DLD1 (cell line): ENCODE data around the gene SMCHD1.

ENCODE experiments used
- in situ Hi-C: cut with HindIII; loops from 2 replicates; pipeline ENCODE4 v1.10.0; 2017; ENCODE audit warnings: low sequenced_read_pairs

SMCHD1 gene

GRCh38 chr18:2655178-2655953 is at the start of gene SMCHD1:
Gene SMCHD1, plus strand, starts transcription at chr18:2655726. Its CDS starts 350 bp downstream, at chr18:2656076.
- in situ Hi-C loops: no loop called here

- in situ Hi-C loops: no loop called here
Observed at GRCh38 chr18:2606335-2606734, 49.2 kb upstream of the SMCHD1 start.

GRCh38 chr18:2609604-2610003 is 45.9 kb upstream of the SMCHD1 start:
- in situ Hi-C loops: no loop called here

- in situ Hi-C loops: no loop called here
Observed at GRCh38 chr18:2610549-2610948, 45.0 kb upstream of the SMCHD1 start.

GRCh38 chr18:2612996-2613395 is 42.5 kb upstream of the SMCHD1 start:
- in situ Hi-C loops: no loop called here

- in situ Hi-C loops: no loop called here
Observed at GRCh38 chr18:2617401-2617998, 38.0 kb upstream of the SMCHD1 start.

GRCh38 chr18:2618009-2618408 is 37.5 kb upstream of the SMCHD1 start:
- in situ Hi-C loops: no loop called here

GRCh38 chr18:2625217-2625616 is 30.3 kb upstream of the SMCHD1 start:
- in situ Hi-C loops: no loop called here

- in situ Hi-C loops: no loop called here
Observed at GRCh38 chr18:2627821-2628276, 27.7 kb upstream of the SMCHD1 start.

- in situ Hi-C loops: no loop called here
Observed at GRCh38 chr18:2629003-2629402, 26.5 kb upstream of the SMCHD1 start.

GRCh38 chr18:2635586-2635985 is 19.9 kb upstream of the SMCHD1 start:
- in situ Hi-C loops: no loop called here

GRCh38 chr18:2636126-2636631 is 19.3 kb upstream of the SMCHD1 start:
- in situ Hi-C loops: no loop called here

- in situ Hi-C loops: no loop called here
Observed at GRCh38 chr18:2641638-2642037, 13.9 kb upstream of the SMCHD1 start.

- in situ Hi-C loops: no loop called here
Observed at GRCh38 chr18:2642771-2643170, 12.8 kb upstream of the SMCHD1 start.

- in situ Hi-C loops: no loop called here
Observed at GRCh38 chr18:2644535-2644934, 11.0 kb upstream of the SMCHD1 start.

GRCh38 chr18:2651981-2652380 is 3.5 kb upstream of the SMCHD1 start:
- in situ Hi-C loops: no loop called here

GRCh38 chr18:2653467-2653866 is 2.1 kb upstream of the SMCHD1 start:
- in situ Hi-C loops: no loop called here

- in situ Hi-C loops: no loop called here
Observed at GRCh38 chr18:2654169-2654927, 1.2 kb upstream of the SMCHD1 start.

- in situ Hi-C loops: no loop called here
Observed at GRCh38 chr18:2654928-2655177, 673 bp upstream of the SMCHD1 start.

GRCh38 chr18:2655954-2656236 is 369 bp downstream of the SMCHD1 start:
- in situ Hi-C loops: no loop called here

GRCh38 chr18:2656237-2656980 is 883 bp downstream of the SMCHD1 start:
- in situ Hi-C loops: no loop called here
